C1 segment of cervical spinal cord (tissue), 14 donors: ENCODE data around the gene STARD10.

Experiments
- DNase-seq, 14 donors: peaks; one replicate each; lab custom pipeline; 2025; lab: John Stamatoyannopoulos, UW

Gene STARD10

DNA sequence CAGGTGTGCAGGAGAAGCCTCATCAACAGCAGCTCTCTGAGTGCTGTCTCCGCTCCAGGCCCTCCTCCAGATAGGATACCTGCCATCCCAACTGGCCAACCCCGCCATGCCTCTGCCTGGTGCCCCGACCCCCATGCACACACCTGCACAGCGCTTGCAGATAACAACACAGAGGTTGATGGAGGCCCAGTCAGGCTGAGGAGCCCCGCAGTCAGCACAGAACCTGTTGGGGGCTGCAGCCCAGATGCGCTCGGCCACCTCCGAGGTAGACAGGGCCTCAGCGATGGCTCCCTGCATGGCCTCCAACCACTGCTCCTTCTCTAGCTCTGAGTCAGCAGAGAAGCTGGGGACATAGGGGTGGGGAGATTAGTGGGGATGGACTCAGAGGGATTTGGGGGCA is 86.8 kb downstream of the STARD10 start:
- DNase-seq = no peak

GRCh38 chr11:72706579-72706978 is 87.3 kb downstream of the STARD10 start:
- DNase-seq = no peak

DNA sequence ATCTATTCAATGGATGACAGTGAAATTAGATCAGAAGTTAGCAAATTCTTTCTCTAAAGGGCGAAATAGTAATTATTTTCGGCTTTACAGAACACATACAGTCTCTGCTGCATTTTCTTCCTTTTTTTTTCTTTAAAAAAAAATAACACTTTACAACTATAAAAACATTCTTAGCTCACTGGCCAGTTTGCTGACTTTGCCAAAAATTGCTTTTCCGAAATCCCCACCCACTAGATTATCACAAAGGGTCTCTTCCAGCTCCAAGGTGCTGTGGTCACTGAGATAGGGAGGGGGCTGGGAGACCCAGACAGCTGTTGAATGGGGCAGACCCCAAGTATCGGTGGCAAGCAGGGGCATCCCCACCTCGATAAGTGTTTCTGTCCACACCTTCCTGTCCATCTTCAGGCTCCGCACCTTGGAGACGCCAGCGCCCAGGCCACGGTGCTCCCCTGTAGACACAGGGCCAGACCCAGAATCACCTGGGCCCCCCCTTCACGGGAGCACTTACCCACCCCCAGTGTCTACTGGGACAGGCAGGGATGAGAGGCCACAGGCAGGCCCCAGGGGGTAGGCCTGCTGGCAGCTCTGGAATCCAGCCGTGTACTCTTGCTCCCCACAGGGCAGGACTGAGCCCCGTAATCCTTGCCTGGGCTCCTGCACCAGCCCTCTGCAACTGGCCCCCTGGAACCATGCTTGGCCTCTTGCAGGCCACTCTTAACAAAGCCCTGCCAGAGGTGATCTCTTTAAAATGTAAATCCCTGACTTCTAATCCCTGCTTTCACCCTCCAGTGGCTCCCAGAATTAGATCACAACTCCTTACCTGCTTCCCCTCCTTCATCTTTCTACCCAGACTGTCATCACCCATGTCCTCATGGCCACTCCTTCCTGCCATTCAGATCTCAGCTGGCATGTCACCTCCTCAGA is 88.1 kb downstream of the STARD10 start:
- no peak for DNase-seq

- no peak for DNase-seq
Measured at GRCh38 chr11:72704783-72705265, 89.0 kb downstream of the STARD10 start.
